ENCODE measurements around the gene DNAH8. TPM values are rescaled to one million over a fixed set of nuclear protein-coding genes. Genes with fewer than 3 reads are reported as not detected.

DNAH8 gene
- total and polyA plus RNA-seq, 2 donors from 2014 or later, result 0.50 TPM; not detected in 1

GRCh38 chr6:39018103-39018502 lies 303.0 kb downstream of the DNAH8 start:
- no peak for FAIRE-seq
- no peak for DNase-seq
- intact Hi-C loops (cut with DNase I), result no loop called here

GRCh38 chr6:39020136-39020535 lies 305.0 kb downstream of the DNAH8 start:
- no peak for TF ChIP-seq CTCF (IDR thresholded peaks at IDR 0.05; ENCODE audit: borderline replicate concordance, extremely low read depth, insufficient read depth)
- no peaks in the 10 kb centered on the region for H3K36me3 ChIP-seq (ENCODE audit: control insufficient read depth in 2 of 3, insufficient read depth in 3 of 3, low read length in 3 of 3)
- no peaks in the 10 kb centered on the region for H3K4me1 ChIP-seq (ENCODE audit: control insufficient read depth in 2 of 3, insufficient read depth in 2 of 3, low read depth in 1 of 3, low read length in 3 of 3)
- FAIRE-seq (no peak), DNase-seq (no peak)
- H3K27me3 ChIP-seq (ENCODE audit: control insufficient read depth, insufficient read depth, low read length), result no peaks in the 10 kb centered on the region
- no peak overlapping the region for H3K9ac ChIP-seq (ENCODE audit: low read length in 3 of 3)
- intact Hi-C loops (cut with DNase I), result no loop called here
- H3K9me3 ChIP-seq (ENCODE audit: control insufficient read depth in 2 of 3, insufficient read depth in 1 of 3, low read length in 3 of 3), result no peaks in the 10 kb centered on the region
- H3K27ac ChIP-seq (ENCODE audit: low read depth in 2 of 2, low read length in 2 of 2), result no peak overlapping the region
- no peak overlapping the region for H3K4me3 ChIP-seq (ENCODE audit: low read length in 3 of 3)

More at GRCh38 chr6:39018103-39018502, 303.0 kb downstream of the DNAH8 start:
- H3K27me3 ChIP-seq (ENCODE audit: control insufficient read depth, insufficient read depth, low read length), result no peaks in the 10 kb centered on the region
- TF ChIP-seq CTCF (IDR thresholded peaks at IDR 0.05; ENCODE audit: borderline replicate concordance, extremely low read depth, insufficient read depth), result no peak
- H3K9ac ChIP-seq (ENCODE audit: low read length in 3 of 3), result no peak overlapping the region
- no peak overlapping the region for H3K4me3 ChIP-seq (ENCODE audit: low read length in 3 of 3)
- H3K27ac ChIP-seq (ENCODE audit: low read depth in 2 of 2, low read length in 2 of 2), result no peak overlapping the region
- H3K9me3 ChIP-seq (ENCODE audit: control insufficient read depth in 2 of 3, insufficient read depth in 1 of 3, low read length in 3 of 3), result no peaks in the 10 kb centered on the region
- no peaks in the 10 kb centered on the region for H3K36me3 ChIP-seq (ENCODE audit: control insufficient read depth in 2 of 3, insufficient read depth in 3 of 3, low read length in 3 of 3)
- no peaks in the 10 kb centered on the region for H3K4me1 ChIP-seq (ENCODE audit: control insufficient read depth in 2 of 3, insufficient read depth in 2 of 3, low read depth in 1 of 3, low read length in 3 of 3)

- no peak for TF ChIP-seq CTCF (IDR thresholded peaks at IDR 0.05; ENCODE audit: borderline replicate concordance, extremely low read depth, insufficient read depth)
- Histone ChIP-seq H3K4me1 (ENCODE audit: control insufficient read depth in 2 of 3, insufficient read depth in 2 of 3, low read depth in 1 of 3, low read length in 3 of 3) (no peaks in the 10 kb centered on the region), H3K4me3 (ENCODE audit: low read length in 3 of 3) (no peak overlapping the region), H3K27me3 (ENCODE audit: control insufficient read depth, insufficient read depth, low read length) (no peaks in the 10 kb centered on the region), H3K27ac (ENCODE audit: low read depth in 2 of 2, low read length in 2 of 2) (no peak overlapping the region), H3K9ac (ENCODE audit: low read length in 3 of 3) (no peak overlapping the region), H3K36me3 (ENCODE audit: control insufficient read depth in 2 of 3, insufficient read depth in 3 of 3, low read length in 3 of 3) (no peaks in the 10 kb centered on the region), H3K9me3 (ENCODE audit: control insufficient read depth in 2 of 3, insufficient read depth in 1 of 3, low read length in 3 of 3) (no peaks in the 10 kb centered on the region)
- DNase-seq, result no peak
- intact Hi-C loops (cut with DNase I), result no loop called here
- FAIRE-seq, result no peak
These were observed 305.9 kb downstream of the DNAH8 start for GRCh38 chr6:39021041-39021440.

- no peak overlapping the region for H3K4me3 ChIP-seq (ENCODE audit: low read length in 3 of 3)
- FAIRE-seq, result no peak
- H3K27ac ChIP-seq (ENCODE audit: low read depth in 2 of 2, low read length in 2 of 2), result no peak overlapping the region
These were observed 306.7 kb downstream of the DNAH8 start for GRCh38 chr6:39021779-39022178.

More at GRCh38 chr6:39021779-39022178, 306.7 kb downstream of the DNAH8 start:
- intact Hi-C loops (cut with DNase I), result no loop called here
- no peaks in the 10 kb centered on the region for H3K27me3 ChIP-seq (ENCODE audit: control insufficient read depth, insufficient read depth, low read length)
- no peak for TF ChIP-seq CTCF (IDR thresholded peaks at IDR 0.05; ENCODE audit: borderline replicate concordance, extremely low read depth, insufficient read depth)
- no peak overlapping the region for H3K9ac ChIP-seq (ENCODE audit: low read length in 3 of 3)
- no peaks in the 10 kb centered on the region for H3K4me1 ChIP-seq (ENCODE audit: control insufficient read depth in 2 of 3, insufficient read depth in 2 of 3, low read depth in 1 of 3, low read length in 3 of 3)
- no peaks in the 10 kb centered on the region for H3K9me3 ChIP-seq (ENCODE audit: control insufficient read depth in 2 of 3, insufficient read depth in 1 of 3, low read length in 3 of 3)
- no peaks in the 10 kb centered on the region for H3K36me3 ChIP-seq (ENCODE audit: control insufficient read depth in 2 of 3, insufficient read depth in 3 of 3, low read length in 3 of 3)
- DNase-seq, result no peak

Data from kidney (tissue), 14 donors.